GM12878 (cell line): ENCODE measurements around the gene TESK2. TPM values are rescaled to one million over a fixed set of nuclear protein-coding genes. Genes with fewer than 3 reads are reported as not detected.

Experiments
- ATAC-seq: fragments of 200-7000 bp; cut with Tn5 transposase; 3 replicates; pipeline ENCODE4 v1.9.1; 2020; ENCODE audit warnings: mild to moderate bottlenecking, moderate library complexity
- BruUV-seq: library from RNA; stranded (reverse); fragments of 400-500 nt; replicated peaks from 2 replicates; lab custom pipeline; 2021; lab: Mats Ljungman, UMichigan
- CTCF ChIA-PET: fragments of 300-600 bp; sonication (Branson Sonifier 250); formaldehyde crosslinking; extraction: SDS; loops from one replicate; lab custom pipeline; 2021; ENCODE audit warnings: inconsistent platforms; lab: Yijun Ruan, JAX
- POLR2A ChIA-PET: fragments of 350-600 bp; formaldehyde crosslinking; extraction: SDS; loops from one replicate; lab custom pipeline; 2021; ENCODE audit warnings: inconsistent platforms; lab: Charles Lee
- RAD21 ChIA-PET: fragments of 300-600 bp; sonication (Branson Sonifier 250); formaldehyde crosslinking; loops from one replicate; lab custom pipeline; 2023; ENCODE audit warnings: antibody characterized with exemption; ENCODE audit not compliant: unreplicated experiment; lab: Charles Lee
- SMC1A ChIA-PET: fragments of 300-600 bp; sonication (Branson Sonifier 250); formaldehyde crosslinking; loops from one replicate; lab custom pipeline; 2023; ENCODE audit not compliant: unreplicated experiment, uncharacterized antibody; lab: Charles Lee
- DNase-seq: peaks from one replicate; pipeline ENCODE4 v3.0.0-alpha.2; 2011; ENCODE audit warnings: low read depth, low spot score
- FAIRE-seq: peaks from 3 replicates; lab custom pipeline; 2011; peaks lifted over from hg19 to GRCh38; lab: Jason Lieb, UNC
- H2AFZ ChIP-seq: 2 replicates; pipeline ENCODE4 v1.6.0; 2011; ENCODE audit warnings: low read depth, low read length, control low read depth; ENCODE audit not compliant: control insufficient read depth
- H3K27ac ChIP-seq: 2 replicates; pipeline ENCODE4 v1.5.1; 2011; ENCODE audit warnings: control low read depth; ENCODE audit not compliant: control insufficient read depth, insufficient read depth
- H3K27me3 ChIP-seq, 2 experiments: replicated peaks in 1 of 2; 2 replicates each; pipeline versions ENCODE4 v1.6.0 to v1.6.1; 2011; ENCODE audit warnings: low read length in 1 of 2; ENCODE audit not compliant: control insufficient read depth in 2 of 2, insufficient read depth in 2 of 2
- H3K36me3 ChIP-seq, 2 experiments: 2 replicates each; pipeline ENCODE4 v1.5.1; 2011; ENCODE audit warnings: low read length in 1 of 2; ENCODE audit not compliant: control insufficient read depth in 2 of 2, insufficient read depth in 2 of 2
- H3K4me1 ChIP-seq: 2 replicates; pipeline ENCODE4 v1.6.1; 2011; ENCODE audit warnings: mild to moderate bottlenecking, low read length, moderate library complexity, mixed read lengths; ENCODE audit not compliant: control insufficient read depth, insufficient read depth
- H3K4me2 ChIP-seq: 2 replicates; pipeline ENCODE4 v1.6.0; 2011; ENCODE audit warnings: control low read depth; ENCODE audit not compliant: control insufficient read depth, insufficient read depth
- H3K4me3 ChIP-seq: fragments of 200-600 bp; sonication (generic); 2 replicates; pipeline ENCODE4 v1.5.1; 2016
- H3K79me2 ChIP-seq: 2 replicates; pipeline ENCODE4 v1.6.0; 2011; ENCODE audit warnings: low read length; ENCODE audit not compliant: control insufficient read depth, insufficient read depth
- H3K9ac ChIP-seq: 2 replicates; pipeline ENCODE4 v1.8.0; 2011; ENCODE audit warnings: low read length, control low read depth, mixed read lengths; ENCODE audit not compliant: control insufficient read depth, insufficient read depth
- H3K9me3 ChIP-seq: replicated peaks from 3 replicates; pipeline ENCODE4 v1.5.1; 2011; ENCODE audit warnings: mild to moderate bottlenecking, low read length; ENCODE audit not compliant: control insufficient read depth, insufficient read depth
- H4K20me1 ChIP-seq: 2 replicates; pipeline ENCODE4 v1.6.0; 2011; ENCODE audit not compliant: control insufficient read depth, insufficient read depth
- ESRRA ChIP-seq: IDR thresholded peaks from 2 replicates; pipeline ENCODE4 v1.6.1; 2012; ENCODE audit warnings: mild to moderate bottlenecking, low read length, improper control_type of control experiment
- IRF3 ChIP-seq: fragments of 450-650 bp; IDR thresholded peaks from 2 replicates; pipeline ENCODE4 v1.6.1; 2014; ENCODE audit warnings: mild to moderate bottlenecking
- MLLT1 ChIP-seq: fragments of 450-650 bp; IDR thresholded peaks from 2 replicates; pipeline ENCODE4 v1.6.1; 2016; ENCODE audit warnings: mild to moderate bottlenecking
- NFYA ChIP-seq: IDR thresholded peaks from 2 replicates; pipeline ENCODE4 v1.6.1; 2011; ENCODE audit warnings: low read depth, mild to moderate bottlenecking, low read length, improper control_type of control experiment, borderline replicate concordance
- ZNF217 ChIP-seq: fragments of 450-650 bp; IDR thresholded peaks from 2 replicates; pipeline ENCODE4 v1.6.1; 2017; ENCODE audit warnings: antibody characterized with exemption, mild to moderate bottlenecking
- ZNF687 ChIP-seq: fragments of 450-650 bp; IDR thresholded peaks from 2 replicates; pipeline ENCODE4 v1.6.1; 2017; ENCODE audit warnings: mild to moderate bottlenecking, moderate library complexity
- WGBS: methylation state at CpG from one replicate; pipeline ENCODE4 v1.1.6; 2016; ENCODE audit warnings: low lambda C conversion rate; ENCODE audit not compliant: insufficient replicate concordance, insufficient coverage; ENCODE audit errors: missing lambda C conversion rate; 5-methylcytosine and 5-hydroxymethylcytosine counted together
- in situ Hi-C: fragments of 300-500 bp; cut with MboI; formaldehyde crosslinking; loops from 9 replicates; pipeline ENCODE4 v1.14.3; 2018; ENCODE audit warnings: mixed read lengths
- intact Hi-C: fragments of 100-400 bp; cut with micrococcal nuclease; formaldehyde crosslinking; loops from one replicate; pipeline ENCODE4 v1.14.2; 2022; ENCODE audit not compliant: unreplicated experiment
- polyA plus RNA-seq, 11 experiments: library from polyadenylated mRNA; depleted of rRNA in 4 of 11; unstranded in 6 of 11; stranded (reverse) in 5 of 11; fragments of >200 nt; fragmentation: Nextera tagmentation in 4 of 11; fragmentation: Illumina TruSeq in 1 of 11; extraction: Ambion mirVana in 4 of 11; extraction: Trizol in 1 of 11; gene quantifications; 1 replicate in 1 of 11; 2 replicates in 10 of 11; pipeline versions ENCODE4 v1.2.1 to v1.2.3, GENCODE V29; 2011 to 2016; ENCODE audit warnings: inconsistent platforms in 2 of 11, missing spikeins in 2 of 11, low read depth in 1 of 11
- total RNA-seq, 4 experiments: library from RNA; depleted of rRNA in 3 of 4; stranded (reverse); fragments of >200 nt in 3 of 4; fragmentation: Illumina TruSeq in 1 of 4; extraction: Trizol in 1 of 4; gene quantifications; 2 replicates each; pipeline versions ENCODE4 v1.2.1 to v1.2.3, GENCODE V29; 2013 to 2021

Gene TESK2
- total and polyA plus RNA-seq, 10 of the 15 experiments (the other 5 are each of a cell fraction or from before 2014, with no cell fraction given) = 2.2 to 10.0 (median 5.7) TPM

DNA sequence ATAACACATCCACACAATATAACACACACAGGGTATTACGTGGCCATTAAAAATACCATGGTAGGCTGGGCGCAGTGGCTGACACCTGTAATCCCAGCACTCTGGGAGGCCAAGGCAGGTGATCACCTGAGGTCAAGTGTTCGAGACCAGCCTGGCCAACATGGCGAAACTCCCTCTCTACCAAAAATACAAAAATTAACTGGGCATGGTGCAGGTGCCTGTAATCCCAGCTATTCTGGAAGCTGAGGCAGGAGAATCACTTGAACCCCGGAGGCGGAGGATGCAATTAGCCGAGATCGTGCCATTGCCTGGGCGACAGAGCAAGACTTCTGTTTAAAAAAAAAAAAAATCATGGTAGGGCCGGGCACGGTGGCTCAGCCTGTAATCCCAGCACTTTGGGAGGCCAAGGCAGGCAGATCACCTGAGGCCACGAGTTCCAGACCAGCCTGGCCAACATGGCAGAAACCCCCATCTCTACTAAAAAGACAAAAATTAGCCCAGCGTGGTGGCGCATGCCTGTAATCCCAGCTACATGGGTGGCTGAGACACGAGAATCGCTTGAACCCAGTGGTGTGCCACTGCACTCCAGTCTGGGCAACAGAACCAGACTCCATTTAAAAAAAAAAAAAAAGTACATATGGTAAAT is 188.3 kb downstream of the TESK2 start:
- H3K4me3 ChIP-seq = peak overlapping the region; percentile 86
- no peaks in the 10 kb centered on the region for H4K20me1 ChIP-seq
- H3K27me3 ChIP-seq = no peaks in the 10 kb centered on the region
- ChIA-PET SMC1A (interaction anchor here (0.7 to 9.2 kb wide), 15 partner anchors 9 to 585 kb away, joined by 3 to 284 read pairs (median 5); partner anchors contain the start of genes HECTD3, MUTYH, TESK2 and TOE1), RAD21 (interaction anchor here (0.6 to 10.1 kb wide), 16 partner anchors 26 to 627 kb away, joined by 3 to 313 read pairs (median 6); partner anchors contain the start of genes CCDC163, HECTD3, MMACHC and MUTYH), CTCF (interaction anchor here (0.7 to 10.7 kb wide), 19 partner anchors 10 to 581 kb away, joined by 3 to 252 read pairs (median 4); partner anchors contain the start of genes HECTD3, MUTYH, RNU5D-1 and TESK2), POLR2A (interaction anchor here (0.7 to 6.4 kb wide), 16 partner anchors 10 to 574 kb away, joined by 3 to 98 read pairs (median 6); partner anchors contain the start of genes BTBD19, CCDC163, HECTD3 and MMACHC)
- BruUV-seq = no TSS peak
- no peak for DNase-seq
- H3K4me1 ChIP-seq = peaks cover 18% of the 10 kb centered on the region
- ATAC-seq = no peak
- TF ChIP-seq MLLT1 (0 out of 2 replicates have a peak, but pooled peaks have one; percentile 37), NFYA (no peak), ESRRA (no peak), IRF3 (no peak), ZNF217 (no peak), ZNF687 (no peak)
- no peak for FAIRE-seq
- intact Hi-C loops = loop anchor here (5.0 kb wide), 2 partner anchors 510 to 575 kb away; no protein-coding TSS in a partner anchor
- no peaks in the 10 kb centered on the region for H3K36me3 ChIP-seq
- H3K9ac ChIP-seq = peak overlapping the region; percentile 80
- no peaks in the 10 kb centered on the region for H3K9me3 ChIP-seq
- no peak overlapping the region for H2AFZ ChIP-seq
- 90% methylated on average over 16 of the region's 16 CpGs for WGBS
- peak overlapping the region; percentile 78; the same call in 1 of the 2 replicates for H3K27ac ChIP-seq
- in situ Hi-C loops = loop anchor here (5.0 kb wide), 3 partner anchors 290 to 585 kb away; partner anchors contain the start of genes HECTD3 and UROD
- H3K79me2 ChIP-seq = peaks cover 7% of the 10 kb centered on the region
- H3K4me2 ChIP-seq = peak overlapping the region; percentile 51
